Measurements from ENCODE around the gene MIER1. TPM values are rescaled to one million over a fixed set of nuclear protein-coding genes. Genes with fewer than 3 reads are reported as not detected.

Gene MIER1
- total and polyA plus RNA-seq, 9 of the 15 experiments (the other 6 are each of a cell fraction or from before 2014, with no cell fraction given), result 13.9 to 34.8 (median 21.5) TPM

GRCh38 chr1:66916320-66916719, 8.5 kb upstream of the MIER1 start (continued):
- TF ChIP-seq CBX5 (IDR thresholded peaks at IDR 0.05; ENCODE audit: borderline replicate concordance, low read depth), result no peak
- TF ChIP-seq PHF8 (IDR thresholded peaks at IDR 0.05; ENCODE audit: borderline replicate concordance, low read length), result no peak
- no peak for TF ChIP-seq ZFPM2 (CRISPR knock-in tag; IDR thresholded peaks at IDR 0.05)
- TF ChIP-seq FOXK2 (conservative IDR thresholded peaks at IDR 0.05 in 1 of 2, IDR thresholded peaks at IDR 0.05 in 1 of 2; ENCODE audit: low read depth in 2 of 2), result no peak
- no peak for TF ChIP-seq HNRNPH1 (optimal IDR thresholded peaks at IDR 0.05; ENCODE audit: low read depth, low read length)
- no peak for TF ChIP-seq FOXP1 (CRISPR knock-in tag; IDR thresholded peaks at IDR 0.05)
- no peak for TF ChIP-seq CGGBP1 (CRISPR knock-in tag; IDR thresholded peaks at IDR 0.05)
- TF ChIP-seq ZNF57 (CRISPR knock-in tag; IDR thresholded peaks at IDR 0.05), result no peak
- no peak for TF ChIP-seq ZNF830 (CRISPR knock-in tag; IDR thresholded peaks at IDR 0.05)
- peak; percentile 87 for TF ChIP-seq MTA2 (IDR thresholded peaks at IDR 0.05; ENCODE audit: low read depth)
- TF ChIP-seq ZC3H11A (IDR thresholded peaks at IDR 0.05; ENCODE audit: low read depth, low read length), result no peak
- TF ChIP-seq ZNF165 (CRISPR knock-in tag; IDR thresholded peaks at IDR 0.05; ENCODE audit: borderline replicate concordance), result no peak
- TF ChIP-seq, protein P1, sequence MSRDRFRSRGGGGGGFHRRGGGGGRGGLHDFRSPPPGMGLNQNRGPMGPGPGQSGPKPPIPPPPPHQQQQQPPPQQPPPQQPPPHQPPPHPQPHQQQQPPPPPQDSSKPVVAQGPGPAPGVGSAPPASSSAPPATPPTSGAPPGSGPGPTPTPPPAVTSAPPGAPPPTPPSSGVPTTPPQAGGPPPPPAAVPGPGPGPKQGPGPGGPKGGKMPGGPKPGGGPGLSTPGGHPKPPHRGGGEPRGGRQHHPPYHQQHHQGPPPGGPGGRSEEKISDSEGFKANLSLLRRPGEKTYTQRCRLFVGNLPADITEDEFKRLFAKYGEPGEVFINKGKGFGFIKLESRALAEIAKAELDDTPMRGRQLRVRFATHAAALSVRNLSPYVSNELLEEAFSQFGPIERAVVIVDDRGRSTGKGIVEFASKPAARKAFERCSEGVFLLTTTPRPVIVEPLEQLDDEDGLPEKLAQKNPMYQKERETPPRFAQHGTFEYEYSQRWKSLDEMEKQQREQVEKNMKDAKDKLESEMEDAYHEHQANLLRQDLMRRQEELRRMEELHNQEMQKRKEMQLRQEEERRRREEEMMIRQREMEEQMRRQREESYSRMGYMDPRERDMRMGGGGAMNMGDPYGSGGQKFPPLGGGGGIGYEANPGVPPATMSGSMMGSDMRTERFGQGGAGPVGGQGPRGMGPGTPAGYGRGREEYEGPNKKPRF (IDR thresholded peaks at IDR 0.05; ENCODE audit: low read depth, low read length), result no peak
- TF ChIP-seq JUND (IDR thresholded peaks at IDR 0.05; ENCODE audit: borderline replicate concordance, low read depth, low read length), result peak; percentile 42; the same call in 1 of the 2 replicates
- TF ChIP-seq JUND (tag; IDR thresholded peaks at IDR 0.05; ENCODE audit: borderline replicate concordance, low read depth, low read length), result no peak
- no peak for TF ChIP-seq YY1 (IDR thresholded peaks at IDR 0.05; ENCODE audit: borderline replicate concordance in 1 of 3, control insufficient read depth in 1 of 3, extremely low read depth in 1 of 3, insufficient read depth in 3 of 3, insufficient read length in 1 of 3, insufficient replicate concordance in 2 of 3, low read depth in 1 of 3, low read length in 2 of 3)
- TF ChIP-seq MYNN (IDR thresholded peaks at IDR 0.05), result no peak
- TF ChIP-seq MYNN (CRISPR knock-in tag; IDR thresholded peaks at IDR 0.05), result no peak
- TF ChIP-seq PRPF4 (IDR thresholded peaks at IDR 0.05; ENCODE audit: insufficient read depth, low read depth, low read length, poor library complexity, severe bottlenecking), result no peak
- no peak for TF ChIP-seq FOS (IDR thresholded peaks at IDR 0.05; ENCODE audit: extremely low read depth, insufficient read length)
- peak in 1 of 2 experiments; percentile 77; a peak in 2 of 4 replicates for TF ChIP-seq TBL1XR1 (IDR thresholded peaks at IDR 0.05; ENCODE audit: low read length in 2 of 2)
- TF ChIP-seq MED1 (CRISPR knock-in tag; IDR thresholded peaks at IDR 0.05; ENCODE audit: borderline replicate concordance), result no peak
- TF ChIP-seq NUFIP1 (IDR thresholded peaks at IDR 0.05; ENCODE audit: partially characterized antibody), result no peak
- TF ChIP-seq PHTF2 (CRISPR knock-in tag; IDR thresholded peaks at IDR 0.05), result no peak
- peak; percentile 54; the same call in 1 of the 2 replicates for TF ChIP-seq DMBX1 (CRISPR knock-in tag; IDR thresholded peaks at IDR 0.05; ENCODE audit: borderline replicate concordance)
- 0 out of 2 replicates have a peak, but pooled peaks have one; percentile 42 for TF ChIP-seq ZNF354B (CRISPR knock-in tag; IDR thresholded peaks at IDR 0.05)
- no peak for TF ChIP-seq SMARCA5 (IDR thresholded peaks at IDR 0.05)
- peak; percentile 55; the same call in 1 of the 2 replicates for TF ChIP-seq ATF7 (IDR thresholded peaks at IDR 0.05)
- TF ChIP-seq ETV5 (CRISPR knock-in tag; IDR thresholded peaks at IDR 0.05; ENCODE audit: low read depth), result no peak
- peak; percentile 87; the same call in 1 of the 2 replicates for TF ChIP-seq SMARCC2 (IDR thresholded peaks at IDR 0.05; ENCODE audit: low read depth)
- TF ChIP-seq SNIP1 (IDR thresholded peaks at IDR 0.05; ENCODE audit: low read depth), result no peak

All from K562 (cell line).